ENCODE measurements around the gene TRAPPC11. TPM values are rescaled to one million over a fixed set of nuclear protein-coding genes. Genes with fewer than 3 reads are reported as not detected.

Gene TRAPPC11
- total and polyA plus RNA-seq, 2 of the 4 experiments (the other 2 are of a cell fraction), result 25.3 to 56.8 TPM

DNA sequence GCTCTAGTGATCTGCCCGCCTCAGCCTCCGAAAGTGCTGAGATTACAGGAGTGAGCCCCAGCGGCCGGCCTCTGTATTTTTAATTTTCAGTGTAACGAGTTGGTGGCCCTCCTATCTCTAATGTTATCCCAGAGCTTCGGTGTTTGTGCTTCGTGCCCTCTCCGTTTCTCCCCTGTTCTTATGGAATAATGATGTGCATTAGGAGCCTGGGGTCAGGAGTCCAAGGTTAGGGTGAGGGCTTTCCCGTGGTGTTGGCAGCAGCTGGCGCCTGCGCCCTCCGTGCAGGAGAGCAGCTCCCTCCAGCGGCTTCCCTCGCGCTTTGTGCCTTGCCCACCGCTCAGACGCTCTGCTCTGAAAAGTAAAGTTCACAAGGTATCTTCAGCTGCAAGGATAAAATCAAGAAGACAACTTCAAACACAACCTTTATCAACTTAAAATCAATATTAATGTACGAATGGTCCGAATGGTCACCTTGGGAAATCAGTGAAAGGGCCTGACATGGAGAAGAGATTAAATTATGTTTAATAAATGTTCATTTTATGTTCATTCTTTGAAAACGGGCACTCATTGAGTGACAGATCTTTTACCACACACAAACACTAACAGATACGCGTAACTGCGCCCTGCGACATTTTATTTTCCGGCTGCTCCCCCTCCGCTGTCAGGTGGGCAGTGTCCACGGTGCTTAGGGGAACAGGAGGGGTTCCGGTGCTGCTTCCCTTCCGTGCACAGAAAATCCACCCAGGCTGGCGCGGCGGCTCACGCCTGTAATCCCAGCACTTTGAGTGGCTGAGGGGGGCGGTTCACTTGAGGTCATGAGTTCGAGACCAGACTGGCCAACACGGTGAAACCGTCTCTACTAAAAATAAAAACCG lies 62.4 kb downstream of the TRAPPC11 start:
- Histone ChIP-seq H4K91ac (ENCODE audit: insufficient read depth, low read depth, low read length) (no peak overlapping the region), H3K14ac (replicated peaks; ENCODE audit: low read depth, low read length) (no peak overlapping the region), H4K20me1 (ENCODE audit: insufficient read depth, low read length) (no peaks in the 10 kb centered on the region), H3K9ac (ENCODE audit: low read depth, low read length) (no peak overlapping the region), H3K23ac (ENCODE audit: low read depth, low read length) (no peak overlapping the region), H3K27me3 (ENCODE audit: control insufficient read depth, insufficient read depth, low read length) (peaks cover 6% of the 10 kb centered on the region), H3K79me1 (ENCODE audit: low read depth in 1 of 2, low read length in 2 of 2) (no peaks in the 10 kb centered on the region), H3K4me3 (ENCODE audit: insufficient read depth, low read depth, low read length) (peak overlapping the region; percentile 16; the same call in 1 of the 2 replicates), H2BK20ac (ENCODE audit: low read depth, low read length) (no peak overlapping the region), H3K56ac (ENCODE audit: extremely low read depth, insufficient read depth, low read length) (no peak overlapping the region), H3K4ac (ENCODE audit: low read depth, low read length) (no peak overlapping the region), H2AFZ (replicated peaks; ENCODE audit: low read length, poor library complexity) (peak overlapping the region; percentile 88), H4K8ac (ENCODE audit: low read depth in 2 of 2, low read length in 2 of 2) (peak overlapping the region in 1 of 2 experiments; percentile 58; a peak in 1 of 4 replicates), H3K4me2 (ENCODE audit: low read depth, low read length) (peak overlapping the region; percentile 55; the same call in 1 of the 2 replicates), H3K9me3 (ENCODE audit: control insufficient read depth, insufficient read depth, low read length) (no peaks in the 10 kb centered on the region; the same call in 1 of the 2 replicates), H3K9me1 (ENCODE audit: insufficient read depth, low read length) (no peaks in the 10 kb centered on the region), H2AK5ac (ENCODE audit: low read depth, low read length) (no peak overlapping the region), H4K5ac (ENCODE audit: low read depth, low read length) (no peak overlapping the region), H2AK9ac (replicated peaks; ENCODE audit: low read depth, low read length, poor library complexity) (peak overlapping the region; percentile 85), H2BK120ac (ENCODE audit: low read depth, low read length) (no peak overlapping the region), H3K4me1 (ENCODE audit: control insufficient read depth, insufficient read depth, low read length) (no peaks in the 10 kb centered on the region), H3K27ac (ENCODE audit: insufficient read depth, low read length) (no peak overlapping the region), H2BK15ac (ENCODE audit: low read depth, low read length) (no peak overlapping the region), H3K18ac (ENCODE audit: low read depth, low read length) (no peak overlapping the region), H3K36me3 (ENCODE audit: control insufficient read depth, insufficient read depth, low read length) (no peaks in the 10 kb centered on the region), H2BK5ac (ENCODE audit: low read depth, low read length, poor library complexity, severe bottlenecking) (no peak overlapping the region)
- TF ChIP-seq CEBPB (IDR thresholded peaks at IDR 0.05; ENCODE audit: low read depth, low read length) (no peak), SMC3 (IDR thresholded peaks at IDR 0.05; ENCODE audit: low read depth, low read length) (0 out of 2 replicates have a peak, but pooled peaks have one; percentile 19), BHLHE40 (IDR thresholded peaks at IDR 0.05; ENCODE audit: low read depth, low read length) (no peak), MXI1 (IDR thresholded peaks at IDR 0.05; ENCODE audit: borderline replicate concordance, low read depth, low read length) (no peak), POLR2A (IDR thresholded peaks at IDR 0.05; ENCODE audit: low read depth, low read length) (no peak), FOS (IDR thresholded peaks at IDR 0.05; ENCODE audit: low read depth, low read length) (no peak), MAFK (IDR thresholded peaks at IDR 0.05; ENCODE audit: low read depth, low read length) (no peak), RAD21 (IDR thresholded peaks at IDR 0.05; ENCODE audit: low read length) (0 out of 2 replicates have a peak, but pooled peaks have one; percentile 25), CHD1 (IDR thresholded peaks at IDR 0.05; ENCODE audit: low read depth, low read length) (no peak)
- TF ChIP-seq, protein P1, sequence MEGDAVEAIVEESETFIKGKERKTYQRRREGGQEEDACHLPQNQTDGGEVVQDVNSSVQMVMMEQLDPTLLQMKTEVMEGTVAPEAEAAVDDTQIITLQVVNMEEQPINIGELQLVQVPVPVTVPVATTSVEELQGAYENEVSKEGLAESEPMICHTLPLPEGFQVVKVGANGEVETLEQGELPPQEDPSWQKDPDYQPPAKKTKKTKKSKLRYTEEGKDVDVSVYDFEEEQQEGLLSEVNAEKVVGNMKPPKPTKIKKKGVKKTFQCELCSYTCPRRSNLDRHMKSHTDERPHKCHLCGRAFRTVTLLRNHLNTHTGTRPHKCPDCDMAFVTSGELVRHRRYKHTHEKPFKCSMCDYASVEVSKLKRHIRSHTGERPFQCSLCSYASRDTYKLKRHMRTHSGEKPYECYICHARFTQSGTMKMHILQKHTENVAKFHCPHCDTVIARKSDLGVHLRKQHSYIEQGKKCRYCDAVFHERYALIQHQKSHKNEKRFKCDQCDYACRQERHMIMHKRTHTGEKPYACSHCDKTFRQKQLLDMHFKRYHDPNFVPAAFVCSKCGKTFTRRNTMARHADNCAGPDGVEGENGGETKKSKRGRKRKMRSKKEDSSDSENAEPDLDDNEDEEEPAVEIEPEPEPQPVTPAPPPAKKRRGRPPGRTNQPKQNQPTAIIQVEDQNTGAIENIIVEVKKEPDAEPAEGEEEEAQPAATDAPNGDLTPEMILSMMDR (conservative IDR thresholded peaks at IDR 0.05; ENCODE audit: low read depth, low read length), result peak; percentile 55
- TF ChIP-seq, protein P2, sequence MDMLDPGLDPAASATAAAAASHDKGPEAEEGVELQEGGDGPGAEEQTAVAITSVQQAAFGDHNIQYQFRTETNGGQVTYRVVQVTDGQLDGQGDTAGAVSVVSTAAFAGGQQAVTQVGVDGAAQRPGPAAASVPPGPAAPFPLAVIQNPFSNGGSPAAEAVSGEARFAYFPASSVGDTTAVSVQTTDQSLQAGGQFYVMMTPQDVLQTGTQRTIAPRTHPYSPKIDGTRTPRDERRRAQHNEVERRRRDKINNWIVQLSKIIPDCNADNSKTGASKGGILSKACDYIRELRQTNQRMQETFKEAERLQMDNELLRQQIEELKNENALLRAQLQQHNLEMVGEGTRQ (IDR thresholded peaks at IDR 0.05; ENCODE audit: low read depth, low read length), result no peak
- TF ChIP-seq, protein P3, sequence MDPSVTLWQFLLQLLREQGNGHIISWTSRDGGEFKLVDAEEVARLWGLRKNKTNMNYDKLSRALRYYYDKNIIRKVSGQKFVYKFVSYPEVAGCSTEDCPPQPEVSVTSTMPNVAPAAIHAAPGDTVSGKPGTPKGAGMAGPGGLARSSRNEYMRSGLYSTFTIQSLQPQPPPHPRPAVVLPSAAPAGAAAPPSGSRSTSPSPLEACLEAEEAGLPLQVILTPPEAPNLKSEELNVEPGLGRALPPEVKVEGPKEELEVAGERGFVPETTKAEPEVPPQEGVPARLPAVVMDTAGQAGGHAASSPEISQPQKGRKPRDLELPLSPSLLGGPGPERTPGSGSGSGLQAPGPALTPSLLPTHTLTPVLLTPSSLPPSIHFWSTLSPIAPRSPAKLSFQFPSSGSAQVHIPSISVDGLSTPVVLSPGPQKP (IDR thresholded peaks at IDR 0.05; ENCODE audit: borderline replicate concordance, low read depth, low read length), result no peak
- CTCF ChIA-PET, result interaction anchor here (0.5 to 1.3 kb wide), 3 partner anchors 10 to 252 kb away, joined by 3 to 4 read pairs (median 4); no protein-coding TSS in a partner anchor
- BruUV-seq (replicated peaks), result no TSS peak
- ATAC-seq (ENCODE audit: low read depth) (peak; percentile 74), DNase-seq (peak; percentile 41)
- POLR2A ChIA-PET (ENCODE audit: unreplicated experiment), result no interaction called here
- WGBS, 2 experiments (ENCODE audit: extremely low coverage in 2 of 2, insufficient read length in 1 of 2), result 52% methylated on average over 5 of the region's 38 CpGs; no CpG with 5 or more reads in 1 of the 2 experiments
- dilution Hi-C loops (cut with HindIII; ENCODE audit: low sequenced_read_pairs, unreplicated experiment) (no loop called here), in situ Hi-C loops (cut with MboI; ENCODE audit: low sequenced_read_pairs) (no loop called here), intact Hi-C loops (cut with micrococcal nuclease) (loop anchor here (5.0 kb wide), 1 partner anchor 446 kb away; no protein-coding TSS in a partner anchor)
